ENCODE results near the gene NCOR1. TPM values are rescaled to one million over a fixed set of nuclear protein-coding genes. Genes with fewer than 3 reads are reported as not detected.

Gene NCOR1
- total RNA-seq, 1 experiment from 2014 or later, result 124 TPM

DNA sequence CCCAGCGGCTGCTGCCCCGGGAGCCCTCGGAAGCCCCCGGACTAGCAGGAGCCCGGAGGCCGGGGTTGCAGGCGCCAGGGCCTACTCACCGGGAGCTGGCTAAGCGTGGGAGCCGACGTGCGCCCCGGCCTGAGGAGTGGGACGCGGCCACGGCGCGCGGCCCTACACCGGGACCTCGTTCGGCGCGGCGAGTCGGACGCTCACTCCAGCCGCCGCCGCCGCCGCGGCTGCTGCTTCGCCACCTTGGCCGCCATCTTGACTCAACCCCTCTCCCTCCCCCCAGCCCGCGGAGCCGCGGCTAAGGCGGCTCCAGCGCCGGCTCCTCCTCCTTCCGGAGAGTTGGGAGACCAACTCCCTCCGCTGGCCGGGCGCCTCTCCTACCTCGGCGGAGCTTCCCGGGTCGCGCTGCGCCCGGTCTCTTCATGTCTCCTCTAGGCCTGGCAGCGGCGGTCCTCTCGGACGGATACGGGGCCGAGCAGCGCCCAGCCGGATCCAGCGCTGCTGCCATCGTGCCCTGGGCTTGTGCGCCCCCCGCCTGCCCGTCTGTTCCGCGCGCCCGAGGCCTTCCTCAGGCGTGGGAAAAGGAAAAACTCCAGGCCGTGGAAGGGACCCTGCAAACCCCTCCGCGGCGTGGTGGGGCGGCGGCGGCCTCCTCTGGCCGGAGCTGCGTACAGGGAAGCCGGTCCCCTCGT is at the start of gene NCOR1 (continued):
- TF ChIP-seq, protein P1, sequence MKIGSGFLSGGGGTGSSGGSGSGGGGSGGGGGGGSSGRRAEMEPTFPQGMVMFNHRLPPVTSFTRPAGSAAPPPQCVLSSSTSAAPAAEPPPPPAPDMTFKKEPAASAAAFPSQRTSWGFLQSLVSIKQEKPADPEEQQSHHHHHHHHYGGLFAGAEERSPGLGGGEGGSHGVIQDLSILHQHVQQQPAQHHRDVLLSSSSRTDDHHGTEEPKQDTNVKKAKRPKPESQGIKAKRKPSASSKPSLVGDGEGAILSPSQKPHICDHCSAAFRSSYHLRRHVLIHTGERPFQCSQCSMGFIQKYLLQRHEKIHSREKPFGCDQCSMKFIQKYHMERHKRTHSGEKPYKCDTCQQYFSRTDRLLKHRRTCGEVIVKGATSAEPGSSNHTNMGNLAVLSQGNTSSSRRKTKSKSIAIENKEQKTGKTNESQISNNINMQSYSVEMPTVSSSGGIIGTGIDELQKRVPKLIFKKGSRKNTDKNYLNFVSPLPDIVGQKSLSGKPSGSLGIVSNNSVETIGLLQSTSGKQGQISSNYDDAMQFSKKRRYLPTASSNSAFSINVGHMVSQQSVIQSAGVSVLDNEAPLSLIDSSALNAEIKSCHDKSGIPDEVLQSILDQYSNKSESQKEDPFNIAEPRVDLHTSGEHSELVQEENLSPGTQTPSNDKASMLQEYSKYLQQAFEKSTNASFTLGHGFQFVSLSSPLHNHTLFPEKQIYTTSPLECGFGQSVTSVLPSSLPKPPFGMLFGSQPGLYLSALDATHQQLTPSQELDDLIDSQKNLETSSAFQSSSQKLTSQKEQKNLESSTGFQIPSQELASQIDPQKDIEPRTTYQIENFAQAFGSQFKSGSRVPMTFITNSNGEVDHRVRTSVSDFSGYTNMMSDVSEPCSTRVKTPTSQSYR (CRISPR knock-in tag; IDR thresholded peaks at IDR 0.05), result 0 out of 2 replicates have a peak, but pooled peaks have one; percentile 30
- TF ChIP-seq, protein P2, sequence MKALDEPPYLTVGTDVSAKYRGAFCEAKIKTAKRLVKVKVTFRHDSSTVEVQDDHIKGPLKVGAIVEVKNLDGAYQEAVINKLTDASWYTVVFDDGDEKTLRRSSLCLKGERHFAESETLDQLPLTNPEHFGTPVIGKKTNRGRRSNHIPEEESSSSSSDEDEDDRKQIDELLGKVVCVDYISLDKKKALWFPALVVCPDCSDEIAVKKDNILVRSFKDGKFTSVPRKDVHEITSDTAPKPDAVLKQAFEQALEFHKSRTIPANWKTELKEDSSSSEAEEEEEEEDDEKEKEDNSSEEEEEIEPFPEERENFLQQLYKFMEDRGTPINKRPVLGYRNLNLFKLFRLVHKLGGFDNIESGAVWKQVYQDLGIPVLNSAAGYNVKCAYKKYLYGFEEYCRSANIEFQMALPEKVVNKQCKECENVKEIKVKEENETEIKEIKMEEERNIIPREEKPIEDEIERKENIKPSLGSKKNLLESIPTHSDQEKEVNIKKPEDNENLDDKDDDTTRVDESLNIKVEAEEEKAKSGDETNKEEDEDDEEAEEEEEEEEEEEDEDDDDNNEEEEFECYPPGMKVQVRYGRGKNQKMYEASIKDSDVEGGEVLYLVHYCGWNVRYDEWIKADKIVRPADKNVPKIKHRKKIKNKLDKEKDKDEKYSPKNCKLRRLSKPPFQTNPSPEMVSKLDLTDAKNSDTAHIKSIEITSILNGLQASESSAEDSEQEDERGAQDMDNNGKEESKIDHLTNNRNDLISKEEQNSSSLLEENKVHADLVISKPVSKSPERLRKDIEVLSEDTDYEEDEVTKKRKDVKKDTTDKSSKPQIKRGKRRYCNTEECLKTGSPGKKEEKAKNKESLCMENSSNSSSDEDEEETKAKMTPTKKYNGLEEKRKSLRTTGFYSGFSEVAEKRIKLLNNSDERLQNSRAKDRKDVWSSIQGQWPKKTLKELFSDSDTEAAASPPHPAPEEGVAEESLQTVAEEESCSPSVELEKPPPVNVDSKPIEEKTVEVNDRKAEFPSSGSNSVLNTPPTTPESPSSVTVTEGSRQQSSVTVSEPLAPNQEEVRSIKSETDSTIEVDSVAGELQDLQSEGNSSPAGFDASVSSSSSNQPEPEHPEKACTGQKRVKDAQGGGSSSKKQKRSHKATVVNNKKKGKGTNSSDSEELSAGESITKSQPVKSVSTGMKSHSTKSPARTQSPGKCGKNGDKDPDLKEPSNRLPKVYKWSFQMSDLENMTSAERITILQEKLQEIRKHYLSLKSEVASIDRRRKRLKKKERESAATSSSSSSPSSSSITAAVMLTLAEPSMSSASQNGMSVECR (CRISPR knock-in tag; IDR thresholded peaks at IDR 0.05; ENCODE audit: borderline replicate concordance), result 0 out of 2 replicates have a peak, but pooled peaks have one; percentile 64

DNA sequence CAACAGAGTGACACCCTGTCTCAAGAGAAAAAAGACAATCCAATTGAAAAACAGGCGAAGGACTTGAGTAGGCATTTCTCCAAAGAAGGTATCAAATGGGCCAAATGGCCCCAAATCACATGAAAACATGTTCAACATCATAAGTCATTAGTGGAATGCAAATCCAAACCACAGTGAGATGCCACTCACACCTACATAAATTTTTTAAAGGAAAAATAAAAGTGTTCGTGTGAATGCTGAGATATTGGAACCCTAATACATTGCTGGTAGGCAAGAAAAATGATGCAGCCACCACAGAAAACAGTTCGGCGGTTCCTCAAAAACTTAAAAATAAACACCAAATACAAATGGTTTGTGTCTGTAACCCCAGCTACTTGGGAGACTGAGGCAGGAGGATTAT is 46.9 kb upstream of the NCOR1 start:
- H3K4me3 Mint-ChIP-seq, result no peak overlapping the region
- no peaks in the 10 kb centered on the region for H3K27me3 Mint-ChIP-seq (ENCODE audit: low read depth)
- H3K9me3 Mint-ChIP-seq, result no peaks in the 10 kb centered on the region
- H3K4me1 Mint-ChIP-seq, result no peaks in the 10 kb centered on the region
- no peaks in the 10 kb centered on the region for H3K36me3 Mint-ChIP-seq
- no peak overlapping the region for H3K27ac Mint-ChIP-seq
- CTCF ChIA-PET, result no interaction called here
- ATAC-seq (no peak), DNase-seq (ENCODE audit: low spot score) (no peak)
- POLR2A ChIA-PET, result no interaction called here
- TF ChIP-seq FOXP1 (CRISPR knock-in tag; IDR thresholded peaks at IDR 0.05; ENCODE audit: borderline replicate concordance) (no peak), ZNF416 (CRISPR knock-in tag; IDR thresholded peaks at IDR 0.05) (no peak), ZNF263 (CRISPR knock-in tag; IDR thresholded peaks at IDR 0.05; ENCODE audit: low read depth) (no peak), SMAD3 (CRISPR knock-in tag; IDR thresholded peaks at IDR 0.05; ENCODE audit: borderline replicate concordance) (no peak), HMGA2 (CRISPR knock-in tag; IDR thresholded peaks at IDR 0.05) (no peak), ZNF219 (CRISPR knock-in tag; IDR thresholded peaks at IDR 0.05; ENCODE audit: borderline replicate concordance) (no peak), NFE2L1 (CRISPR knock-in tag; IDR thresholded peaks at IDR 0.05) (no peak), GTF2I (CRISPR knock-in tag; conservative IDR thresholded peaks at IDR 0.05) (no peak), ZNF138 (CRISPR knock-in tag; conservative IDR thresholded peaks at IDR 0.05) (no peak)
- TF ChIP-seq, protein P3, sequence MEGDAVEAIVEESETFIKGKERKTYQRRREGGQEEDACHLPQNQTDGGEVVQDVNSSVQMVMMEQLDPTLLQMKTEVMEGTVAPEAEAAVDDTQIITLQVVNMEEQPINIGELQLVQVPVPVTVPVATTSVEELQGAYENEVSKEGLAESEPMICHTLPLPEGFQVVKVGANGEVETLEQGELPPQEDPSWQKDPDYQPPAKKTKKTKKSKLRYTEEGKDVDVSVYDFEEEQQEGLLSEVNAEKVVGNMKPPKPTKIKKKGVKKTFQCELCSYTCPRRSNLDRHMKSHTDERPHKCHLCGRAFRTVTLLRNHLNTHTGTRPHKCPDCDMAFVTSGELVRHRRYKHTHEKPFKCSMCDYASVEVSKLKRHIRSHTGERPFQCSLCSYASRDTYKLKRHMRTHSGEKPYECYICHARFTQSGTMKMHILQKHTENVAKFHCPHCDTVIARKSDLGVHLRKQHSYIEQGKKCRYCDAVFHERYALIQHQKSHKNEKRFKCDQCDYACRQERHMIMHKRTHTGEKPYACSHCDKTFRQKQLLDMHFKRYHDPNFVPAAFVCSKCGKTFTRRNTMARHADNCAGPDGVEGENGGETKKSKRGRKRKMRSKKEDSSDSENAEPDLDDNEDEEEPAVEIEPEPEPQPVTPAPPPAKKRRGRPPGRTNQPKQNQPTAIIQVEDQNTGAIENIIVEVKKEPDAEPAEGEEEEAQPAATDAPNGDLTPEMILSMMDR (IDR thresholded peaks at IDR 0.05), result no peak
- TF ChIP-seq, protein P4, sequence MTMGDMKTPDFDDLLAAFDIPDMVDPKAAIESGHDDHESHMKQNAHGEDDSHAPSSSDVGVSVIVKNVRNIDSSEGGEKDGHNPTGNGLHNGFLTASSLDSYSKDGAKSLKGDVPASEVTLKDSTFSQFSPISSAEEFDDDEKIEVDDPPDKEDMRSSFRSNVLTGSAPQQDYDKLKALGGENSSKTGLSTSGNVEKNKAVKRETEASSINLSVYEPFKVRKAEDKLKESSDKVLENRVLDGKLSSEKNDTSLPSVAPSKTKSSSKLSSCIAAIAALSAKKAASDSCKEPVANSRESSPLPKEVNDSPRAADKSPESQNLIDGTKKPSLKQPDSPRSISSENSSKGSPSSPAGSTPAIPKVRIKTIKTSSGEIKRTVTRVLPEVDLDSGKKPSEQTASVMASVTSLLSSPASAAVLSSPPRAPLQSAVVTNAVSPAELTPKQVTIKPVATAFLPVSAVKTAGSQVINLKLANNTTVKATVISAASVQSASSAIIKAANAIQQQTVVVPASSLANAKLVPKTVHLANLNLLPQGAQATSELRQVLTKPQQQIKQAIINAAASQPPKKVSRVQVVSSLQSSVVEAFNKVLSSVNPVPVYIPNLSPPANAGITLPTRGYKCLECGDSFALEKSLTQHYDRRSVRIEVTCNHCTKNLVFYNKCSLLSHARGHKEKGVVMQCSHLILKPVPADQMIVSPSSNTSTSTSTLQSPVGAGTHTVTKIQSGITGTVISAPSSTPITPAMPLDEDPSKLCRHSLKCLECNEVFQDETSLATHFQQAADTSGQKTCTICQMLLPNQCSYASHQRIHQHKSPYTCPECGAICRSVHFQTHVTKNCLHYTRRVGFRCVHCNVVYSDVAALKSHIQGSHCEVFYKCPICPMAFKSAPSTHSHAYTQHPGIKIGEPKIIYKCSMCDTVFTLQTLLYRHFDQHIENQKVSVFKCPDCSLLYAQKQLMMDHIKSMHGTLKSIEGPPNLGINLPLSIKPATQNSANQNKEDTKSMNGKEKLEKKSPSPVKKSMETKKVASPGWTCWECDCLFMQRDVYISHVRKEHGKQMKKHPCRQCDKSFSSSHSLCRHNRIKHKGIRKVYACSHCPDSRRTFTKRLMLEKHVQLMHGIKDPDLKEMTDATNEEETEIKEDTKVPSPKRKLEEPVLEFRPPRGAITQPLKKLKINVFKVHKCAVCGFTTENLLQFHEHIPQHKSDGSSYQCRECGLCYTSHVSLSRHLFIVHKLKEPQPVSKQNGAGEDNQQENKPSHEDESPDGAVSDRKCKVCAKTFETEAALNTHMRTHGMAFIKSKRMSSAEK (CRISPR knock-in tag; IDR thresholded peaks at IDR 0.05; ENCODE audit: borderline replicate concordance), result no peak
- TF ChIP-seq, protein P5, sequence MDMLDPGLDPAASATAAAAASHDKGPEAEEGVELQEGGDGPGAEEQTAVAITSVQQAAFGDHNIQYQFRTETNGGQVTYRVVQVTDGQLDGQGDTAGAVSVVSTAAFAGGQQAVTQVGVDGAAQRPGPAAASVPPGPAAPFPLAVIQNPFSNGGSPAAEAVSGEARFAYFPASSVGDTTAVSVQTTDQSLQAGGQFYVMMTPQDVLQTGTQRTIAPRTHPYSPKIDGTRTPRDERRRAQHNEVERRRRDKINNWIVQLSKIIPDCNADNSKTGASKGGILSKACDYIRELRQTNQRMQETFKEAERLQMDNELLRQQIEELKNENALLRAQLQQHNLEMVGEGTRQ (CRISPR knock-in tag; IDR thresholded peaks at IDR 0.05), result no peak
- TF ChIP-seq, protein P6, sequence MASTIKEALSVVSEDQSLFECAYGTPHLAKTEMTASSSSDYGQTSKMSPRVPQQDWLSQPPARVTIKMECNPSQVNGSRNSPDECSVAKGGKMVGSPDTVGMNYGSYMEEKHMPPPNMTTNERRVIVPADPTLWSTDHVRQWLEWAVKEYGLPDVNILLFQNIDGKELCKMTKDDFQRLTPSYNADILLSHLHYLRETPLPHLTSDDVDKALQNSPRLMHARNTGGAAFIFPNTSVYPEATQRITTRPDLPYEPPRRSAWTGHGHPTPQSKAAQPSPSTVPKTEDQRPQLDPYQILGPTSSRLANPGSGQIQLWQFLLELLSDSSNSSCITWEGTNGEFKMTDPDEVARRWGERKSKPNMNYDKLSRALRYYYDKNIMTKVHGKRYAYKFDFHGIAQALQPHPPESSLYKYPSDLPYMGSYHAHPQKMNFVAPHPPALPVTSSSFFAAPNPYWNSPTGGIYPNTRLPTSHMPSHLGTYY (CRISPR knock-in tag; IDR thresholded peaks at IDR 0.05), result no peak
- TF ChIP-seq, protein P7, sequence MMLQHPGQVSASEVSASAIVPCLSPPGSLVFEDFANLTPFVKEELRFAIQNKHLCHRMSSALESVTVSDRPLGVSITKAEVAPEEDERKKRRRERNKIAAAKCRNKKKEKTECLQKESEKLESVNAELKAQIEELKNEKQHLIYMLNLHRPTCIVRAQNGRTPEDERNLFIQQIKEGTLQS (CRISPR knock-in tag; conservative IDR thresholded peaks at IDR 0.05), result no peak
- TF ChIP-seq, protein P8, sequence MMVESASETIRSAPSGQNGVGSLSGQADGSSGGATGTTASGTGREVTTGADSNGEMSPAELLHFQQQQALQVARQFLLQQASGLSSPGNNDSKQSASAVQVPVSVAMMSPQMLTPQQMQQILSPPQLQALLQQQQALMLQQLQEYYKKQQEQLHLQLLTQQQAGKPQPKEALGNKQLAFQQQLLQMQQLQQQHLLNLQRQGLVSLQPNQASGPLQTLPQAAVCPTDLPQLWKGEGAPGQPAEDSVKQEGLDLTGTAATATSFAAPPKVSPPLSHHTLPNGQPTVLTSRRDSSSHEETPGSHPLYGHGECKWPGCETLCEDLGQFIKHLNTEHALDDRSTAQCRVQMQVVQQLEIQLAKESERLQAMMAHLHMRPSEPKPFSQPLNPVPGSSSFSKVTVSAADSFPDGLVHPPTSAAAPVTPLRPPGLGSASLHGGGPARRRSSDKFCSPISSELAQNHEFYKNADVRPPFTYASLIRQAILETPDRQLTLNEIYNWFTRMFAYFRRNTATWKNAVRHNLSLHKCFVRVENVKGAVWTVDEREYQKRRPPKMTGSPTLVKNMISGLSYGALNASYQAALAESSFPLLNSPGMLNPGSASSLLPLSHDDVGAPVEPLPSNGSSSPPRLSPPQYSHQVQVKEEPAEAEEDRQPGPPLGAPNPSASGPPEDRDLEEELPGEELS (CRISPR knock-in tag; IDR thresholded peaks at IDR 0.05), result no peak

Data from WTC11 (cell line).